ENCODE measurements around the gene CSRP1. TPM values are rescaled to one million over a fixed set of nuclear protein-coding genes. Genes with fewer than 3 reads are reported as not detected.
"Not testable (repeated sequence)": the region's sequence is repeated elsewhere in the genome, so short reads cannot be mapped to it uniquely, and the experiment has no call there.

CSRP1 gene
- total RNA-seq, 4 donors from 2014 or later: 285 to 835 (median 454) TPM

- TF ChIP-seq POLR2A (IDR thresholded peaks at IDR 0.05) (no peak), CTCF (IDR thresholded peaks at IDR 0.05) (no peak)
- Histone ChIP-seq H3K4me3 (replicated peaks in 1 of 3) (no peak overlapping the region), H3K36me3 (no peaks in the 10 kb centered on the region), H3K27me3 (no peaks in the 10 kb centered on the region), H3K4me1 (peaks cover 3 to 31% of the 10 kb centered on the region in 2 donors), H3K27ac (no peak overlapping the region), H3K9me3 (no peaks in the 10 kb centered on the region)
- WGBS, 2 donors: 74 to 81% methylated on average over 8 of the region's 8 CpGs
- intact Hi-C loops (cut with DNase I): no loop called here
- DNase-seq: no peak
Observed at GRCh38 chr1:201553496-201554189, 46.7 kb upstream of the CSRP1 start.

- H3K27ac ChIP-seq: no peak overlapping the region
- intact Hi-C loops (cut with DNase I): no loop called here
- WGBS, 2 donors: 77 to 80% methylated on average over 5 of the region's 5 CpGs
- no peak overlapping the region for H3K4me3 ChIP-seq (replicated peaks in 1 of 3)
- no peaks in the 10 kb centered on the region for H3K9me3 ChIP-seq
- no peak for TF ChIP-seq CTCF (IDR thresholded peaks at IDR 0.05)
- no peak for TF ChIP-seq POLR2A (IDR thresholded peaks at IDR 0.05)
- no peaks in the 10 kb centered on the region for H3K36me3 ChIP-seq
- DNase-seq: no peak
- H3K27me3 ChIP-seq: no peaks in the 10 kb centered on the region
- H3K4me1 ChIP-seq: peaks cover 3 to 31% of the 10 kb centered on the region in 2 donors
Observed at GRCh38 chr1:201552941-201553351, 46.0 kb upstream of the CSRP1 start.

- no peak for DNase-seq
- Histone ChIP-seq H3K4me1 (peaks cover 3 to 23% of the 10 kb centered on the region in 2 donors), H3K9me3 (no peaks in the 10 kb centered on the region), H3K27me3 (no peaks in the 10 kb centered on the region), H3K27ac (no peak overlapping the region), H3K4me3 (replicated peaks in 1 of 3) (no peak overlapping the region), H3K36me3 (no peaks in the 10 kb centered on the region)
- 78 to 87% methylated on average over 11 to 12 of the region's 12 CpGs for WGBS, 2 donors
- intact Hi-C loops (cut with DNase I): no loop called here
- TF ChIP-seq POLR2A (IDR thresholded peaks at IDR 0.05) (no peak), CTCF (IDR thresholded peaks at IDR 0.05) (no peak)
Observed at GRCh38 chr1:201551877-201552731, 45.2 kb upstream of the CSRP1 start.

- 91 to 97% methylated on average over 3 of the region's 3 CpGs for WGBS, 2 donors
- H3K27ac ChIP-seq: no peak overlapping the region
- no peak for TF ChIP-seq POLR2A (IDR thresholded peaks at IDR 0.05)
- TF ChIP-seq CTCF (IDR thresholded peaks at IDR 0.05): no peak
Observed at GRCh38 chr1:201551096-201551495, 44.2 kb upstream of the CSRP1 start.

GRCh38 chr1:201549522-201549921 is 42.6 kb upstream of the CSRP1 start:
- H3K27ac ChIP-seq; DNase-seq; H3K4me1 ChIP-seq; H3K9me3 ChIP-seq; H3K36me3 ChIP-seq; H3K27me3 ChIP-seq; intact Hi-C loops (cut with DNase I); H3K4me3 ChIP-seq (replicated peaks in 1 of 3): not testable (repeated sequence)
- WGBS, 2 donors: 96% methylated on average over 5 of the region's 5 CpGs

More at GRCh38 chr1:201551096-201551495, 44.2 kb upstream of the CSRP1 start:
- H3K4me1 ChIP-seq: peaks cover 3 to 13% of the 10 kb centered on the region in 2 donors
- no peak overlapping the region for H3K4me3 ChIP-seq (replicated peaks in 1 of 3)
- no peaks in the 10 kb centered on the region for H3K36me3 ChIP-seq
- intact Hi-C loops (cut with DNase I): no loop called here
- H3K9me3 ChIP-seq: no peaks in the 10 kb centered on the region
- no peaks in the 10 kb centered on the region for H3K27me3 ChIP-seq
- DNase-seq: no peak
